ENCODE measurements around the gene CSF1R.
"Not testable (repeated sequence)": the region's sequence is repeated elsewhere in the genome, so short reads cannot be mapped to it uniquely, and the experiment has no call there.

The CSF1R gene

GRCh38 chr5:150036513-150036912 lies 49.8 kb downstream of the CSF1R start:
- TF ChIP-seq CTCF (IDR thresholded peaks at IDR 0.05; ENCODE audit: low read length, missing control alignments): no peak
- H3K4me3 ChIP-seq (replicated peaks; ENCODE audit: low read depth, low read length): no peak overlapping the region
- peak; percentile 94 for DNase-seq (ENCODE audit: low read depth)

- H3K4me3 ChIP-seq (replicated peaks; ENCODE audit: low read depth, low read length): no peak overlapping the region
- no peak for DNase-seq (ENCODE audit: low read depth)
- TF ChIP-seq CTCF (IDR thresholded peaks at IDR 0.05; ENCODE audit: low read length, missing control alignments): no peak
Measured at GRCh38 chr5:150035139-150035895, 51.0 kb downstream of the CSF1R start.

- peak; percentile 55 for DNase-seq (ENCODE audit: low read depth)
- no peak for TF ChIP-seq CTCF (IDR thresholded peaks at IDR 0.05; ENCODE audit: low read length, missing control alignments)
- H3K4me3 ChIP-seq (replicated peaks; ENCODE audit: low read depth, low read length): no peak overlapping the region
Measured at GRCh38 chr5:150034662-150035061, 51.7 kb downstream of the CSF1R start.

GRCh38 chr5:150033334-150033733 lies 53.0 kb downstream of the CSF1R start:
- no peak for TF ChIP-seq CTCF (IDR thresholded peaks at IDR 0.05; ENCODE audit: low read length, missing control alignments)
- DNase-seq (ENCODE audit: low read depth): no peak
- no peak overlapping the region for H3K4me3 ChIP-seq (replicated peaks; ENCODE audit: low read depth, low read length)

GRCh38 chr5:150028047-150028446 lies 58.3 kb downstream of the CSF1R start:
- DNase-seq (ENCODE audit: low read depth); H3K4me3 ChIP-seq (replicated peaks; ENCODE audit: low read depth, low read length): not testable (repeated sequence)

- no peak for DNase-seq (ENCODE audit: low read depth)
- no peak overlapping the region for H3K4me3 ChIP-seq (replicated peaks; ENCODE audit: low read depth, low read length)
- TF ChIP-seq CTCF (IDR thresholded peaks at IDR 0.05; ENCODE audit: low read length, missing control alignments): no peak
Measured at GRCh38 chr5:150026682-150027172, 59.6 kb downstream of the CSF1R start.

GRCh38 chr5:150024346-150024984 lies 61.9 kb downstream of the CSF1R start:
- H3K4me3 ChIP-seq (replicated peaks; ENCODE audit: low read depth, low read length): no peak overlapping the region
- no peak for TF ChIP-seq CTCF (IDR thresholded peaks at IDR 0.05; ENCODE audit: low read length, missing control alignments)
- no peak for DNase-seq (ENCODE audit: low read depth)

All from fibroblast of pulmonary artery (primary cell).